Occipital lobe (tissue), 2 donors: ENCODE measurements around the gene OR6P1. TPM values are rescaled to one million over a fixed set of nuclear protein-coding genes. Genes with fewer than 3 reads are reported as not detected.

ENCODE experiments used
- DNase-seq: peaks from one replicate; lab custom pipeline; 2025; lab: John Stamatoyannopoulos, UW
- total RNA-seq: library from RNA; depleted of rRNA; stranded (reverse); fragments of >200 nt; gene quantifications from one replicate; pipeline ENCODE4 v1.2.3, GENCODE V29; 2014

Gene OR6P1
- total RNA-seq, 1 donor from 2014 or later, result not detected

DNA sequence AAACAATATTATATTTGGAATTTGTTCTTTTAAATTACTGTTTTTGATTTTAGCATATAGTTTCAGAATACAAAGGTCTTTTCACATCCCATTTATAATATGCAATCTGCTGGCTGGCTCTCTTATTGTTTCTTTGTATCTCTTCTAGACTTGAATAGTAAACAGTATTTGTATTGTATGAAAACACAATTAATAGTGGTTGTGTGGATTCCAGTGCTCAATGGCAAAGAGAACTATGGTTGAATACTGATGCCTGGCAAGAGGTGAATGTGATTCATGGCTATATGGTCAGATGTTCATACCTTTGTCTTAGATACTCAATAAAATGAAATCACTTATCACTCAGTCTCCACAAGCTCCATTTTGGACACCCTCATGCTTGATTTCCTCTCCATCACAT is 53.4 kb downstream of the OR6P1 start:
- no peak for DNase-seq

Other genes starting within 250 kb of the OR6P1 start
- gene CD1B, start 239.0 kb downstream of the OR6P1 start, total RNA-seq, result not detected
- gene CD1E, start 216.7 kb downstream of the OR6P1 start, total RNA-seq, result not detected
- not detected for gene OR10T2, start 171.1 kb downstream of the OR6P1 start, total RNA-seq
- not detected for gene OR10K2, start 144.3 kb downstream of the OR6P1 start, total RNA-seq
- gene OR10K1, start 108.7 kb downstream of the OR6P1 start, total RNA-seq, result not detected
- not detected for gene OR10R2, start 98.4 kb downstream of the OR6P1 start, total RNA-seq
- gene OR6Y1, start 16.2 kb downstream of the OR6P1 start, total RNA-seq, result not detected
- gene OR10X1, start 9.3 kb upstream of the OR6P1 start, total RNA-seq, result not detected
- not detected for gene OR10Z1, start 34.7 kb upstream of the OR6P1 start, total RNA-seq
- 0.94 TPM for gene SPTA1, start 116.1 kb upstream of the OR6P1 start, total RNA-seq
- not detected for gene OR6K2, start 130.1 kb upstream of the OR6P1 start, total RNA-seq
- gene OR6K3, start 150.1 kb upstream of the OR6P1 start, total RNA-seq, result not detected
- gene OR6K6, start 184.1 kb upstream of the OR6P1 start, total RNA-seq, result not detected
- gene OR6N1, start 201.6 kb upstream of the OR6P1 start, total RNA-seq, result not detected
- gene OR6N2, start 210.6 kb upstream of the OR6P1 start, total RNA-seq, result not detected